Thoracic aorta (tissue), 2 donors: ENCODE measurements around the gene COL12A1. TPM values are rescaled to one million over a fixed set of nuclear protein-coding genes. Genes with fewer than 3 reads are reported as not detected.
A peak's percentile ranks its signal among the peaks of the same experiment; 100 is the strongest.

ENCODE experiments used
- ATAC-seq: fragments of 150-250 bp; one replicate; pipeline ENCODE4 v1.8.0; 2017; ENCODE audit warnings: low read depth; ENCODE audit not compliant: insufficient number of reproducible peaks, low FRiP score
- DNase-seq: peaks from one replicate; pipeline ENCODE4 v3.0.0-alpha.2; 2020; ENCODE audit warnings: low spot score
- H3K27ac ChIP-seq, 2 donors: fragments of 200-600 bp; sonication (generic); 1 replicate in 1 of 2; 2 replicates in 1 of 2; pipeline ENCODE4 v1.5.1; 2016; ENCODE audit warnings: mild to moderate bottlenecking in 2 of 2, moderate library complexity in 2 of 2
- H3K27me3 ChIP-seq: fragments of 200-600 bp; sonication (generic); replicated peaks from 2 replicates; pipeline ENCODE4 v1.6.0; 2016; ENCODE audit warnings: mild to moderate bottlenecking; ENCODE audit not compliant: insufficient read depth
- H3K36me3 ChIP-seq: fragments of 200-600 bp; sonication (generic); one replicate; pipeline ENCODE4 v1.5.1; 2016
- H3K4me1 ChIP-seq, 2 donors: fragments of 200-600 bp; sonication (generic); 1 replicate in 1 of 2; 2 replicates in 1 of 2; pipeline versions ENCODE4 v1.5.1 to v1.6.0; 2016; ENCODE audit warnings: low read depth in 2 of 2, mild to moderate bottlenecking in 1 of 2; ENCODE audit not compliant: control insufficient read depth in 1 of 2
- H3K4me3 ChIP-seq: fragments of 200-600 bp; sonication (generic); 2 replicates; pipeline ENCODE4 v1.5.1; 2016; ENCODE audit warnings: mild to moderate bottlenecking
- H3K9me3 ChIP-seq: fragments of 200-600 bp; sonication (generic); 2 replicates; pipeline ENCODE4 v1.5.1; 2016
- total RNA-seq, 2 donors: library from RNA; depleted of rRNA; stranded (reverse); fragments of >200 nt; gene quantifications; one replicate each; pipeline versions ENCODE4 v1.1.0 to v1.2.3, GENCODE V29; 2016
- TF ChIP-seq, protein P1 (sequence below): fragments of 200-600 bp; sonication (generic); IDR thresholded peaks from one replicate; pipeline ENCODE4 v1.5.1; 2019; ENCODE audit warnings: antibody characterized with exemption

The COL12A1 gene
- total RNA-seq, 2 donors from 2014 or later: 92.3 to 131 TPM

DNA sequence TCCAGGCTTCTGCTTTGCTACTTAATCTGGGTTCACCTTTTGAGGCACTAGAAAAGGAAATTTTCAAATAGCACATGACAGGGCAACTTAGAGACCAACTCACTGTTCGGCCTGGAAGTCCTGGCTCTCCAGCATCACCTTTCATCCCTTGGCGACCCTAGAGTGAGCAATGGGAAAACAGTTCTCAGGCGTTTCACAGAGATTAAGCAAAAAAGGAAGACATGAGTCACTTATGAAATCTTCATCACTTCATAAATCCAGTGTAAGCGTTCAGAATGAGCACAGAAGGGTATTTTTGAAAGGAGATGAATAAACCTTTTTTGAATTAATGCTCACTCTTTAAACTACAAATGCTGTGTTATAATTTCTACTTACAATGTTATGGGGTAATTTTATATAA, 104.0 kb downstream of the COL12A1 start:
- no peaks in the 10 kb centered on the region for H3K27me3 ChIP-seq
- H3K4me3 ChIP-seq: no peak overlapping the region
- DNase-seq (no peak), ATAC-seq (no peak)
- H3K36me3 ChIP-seq: no peaks in the 10 kb centered on the region
- no peak overlapping the region for H3K27ac ChIP-seq
- H3K4me1 ChIP-seq: peaks cover 5 to 17% of the 10 kb centered on the region in 2 donors
- no peaks in the 10 kb centered on the region for H3K9me3 ChIP-seq
- TF ChIP-seq, protein P1, sequence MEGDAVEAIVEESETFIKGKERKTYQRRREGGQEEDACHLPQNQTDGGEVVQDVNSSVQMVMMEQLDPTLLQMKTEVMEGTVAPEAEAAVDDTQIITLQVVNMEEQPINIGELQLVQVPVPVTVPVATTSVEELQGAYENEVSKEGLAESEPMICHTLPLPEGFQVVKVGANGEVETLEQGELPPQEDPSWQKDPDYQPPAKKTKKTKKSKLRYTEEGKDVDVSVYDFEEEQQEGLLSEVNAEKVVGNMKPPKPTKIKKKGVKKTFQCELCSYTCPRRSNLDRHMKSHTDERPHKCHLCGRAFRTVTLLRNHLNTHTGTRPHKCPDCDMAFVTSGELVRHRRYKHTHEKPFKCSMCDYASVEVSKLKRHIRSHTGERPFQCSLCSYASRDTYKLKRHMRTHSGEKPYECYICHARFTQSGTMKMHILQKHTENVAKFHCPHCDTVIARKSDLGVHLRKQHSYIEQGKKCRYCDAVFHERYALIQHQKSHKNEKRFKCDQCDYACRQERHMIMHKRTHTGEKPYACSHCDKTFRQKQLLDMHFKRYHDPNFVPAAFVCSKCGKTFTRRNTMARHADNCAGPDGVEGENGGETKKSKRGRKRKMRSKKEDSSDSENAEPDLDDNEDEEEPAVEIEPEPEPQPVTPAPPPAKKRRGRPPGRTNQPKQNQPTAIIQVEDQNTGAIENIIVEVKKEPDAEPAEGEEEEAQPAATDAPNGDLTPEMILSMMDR: no peak

DNA sequence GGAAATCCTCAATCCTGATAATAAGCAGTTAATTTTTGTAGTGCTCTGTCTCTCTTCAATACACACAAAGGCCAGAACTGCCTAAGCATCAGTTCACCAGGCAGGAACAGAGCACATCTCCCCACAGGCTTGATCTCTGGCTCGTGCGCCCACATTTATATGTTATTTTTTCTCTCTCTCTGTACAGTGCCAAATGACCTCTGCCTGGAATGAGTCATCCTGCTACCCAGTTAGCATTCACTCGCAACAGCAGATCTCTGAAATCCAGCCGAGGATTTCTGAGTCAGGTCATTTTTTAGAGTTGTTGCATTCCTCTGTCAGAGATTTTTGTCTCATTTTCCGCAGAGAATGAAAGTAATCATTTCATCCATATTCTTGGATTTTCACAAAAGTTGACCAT, 107.1 kb downstream of the COL12A1 start:
- peaks cover 5 to 22% of the 10 kb centered on the region in 2 donors for H3K4me1 ChIP-seq

DNA sequence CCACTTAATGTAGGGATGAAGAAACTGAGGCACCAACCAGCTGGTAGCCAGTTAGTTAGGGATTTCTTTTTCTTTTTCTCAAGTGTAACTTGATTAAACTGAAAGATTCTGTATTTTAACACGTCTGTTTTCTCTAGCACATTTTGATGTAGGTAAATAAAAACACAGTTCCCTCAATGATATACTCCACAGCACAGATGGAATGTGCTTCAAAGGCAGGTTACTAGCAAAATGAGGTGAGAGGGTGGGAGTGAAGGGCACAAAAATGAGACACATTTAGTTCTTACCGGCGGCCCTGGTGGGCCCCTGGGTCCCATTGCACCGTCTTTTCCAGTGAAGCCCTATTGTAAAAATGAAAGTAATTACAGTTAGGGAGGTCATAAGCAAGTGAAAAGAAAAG, 108.9 kb downstream of the COL12A1 start:
- Histone ChIP-seq H3K4me1 (peaks cover 5 to 16% of the 10 kb centered on the region in 2 donors), H3K36me3 (no peaks in the 10 kb centered on the region), H3K4me3 (no peak overlapping the region), H3K27me3 (no peaks in the 10 kb centered on the region), H3K9me3 (no peaks in the 10 kb centered on the region), H3K27ac (no peak overlapping the region)
- DNase-seq: no peak
- ATAC-seq: no peak
- TF ChIP-seq, protein P1: no peak

More for the DNA sequence above, 107.1 kb downstream of the COL12A1 start:
- H3K4me3 ChIP-seq: peak overlapping the region; percentile 14
- H3K36me3 ChIP-seq: no peaks in the 10 kb centered on the region
- no peaks in the 10 kb centered on the region for H3K27me3 ChIP-seq
- DNase-seq (peak; percentile 28), ATAC-seq (peak; percentile 93)
- no peaks in the 10 kb centered on the region for H3K9me3 ChIP-seq
- TF ChIP-seq, protein P1: no peak
- H3K27ac ChIP-seq: peak overlapping the region; percentile 20 to 26

DNA sequence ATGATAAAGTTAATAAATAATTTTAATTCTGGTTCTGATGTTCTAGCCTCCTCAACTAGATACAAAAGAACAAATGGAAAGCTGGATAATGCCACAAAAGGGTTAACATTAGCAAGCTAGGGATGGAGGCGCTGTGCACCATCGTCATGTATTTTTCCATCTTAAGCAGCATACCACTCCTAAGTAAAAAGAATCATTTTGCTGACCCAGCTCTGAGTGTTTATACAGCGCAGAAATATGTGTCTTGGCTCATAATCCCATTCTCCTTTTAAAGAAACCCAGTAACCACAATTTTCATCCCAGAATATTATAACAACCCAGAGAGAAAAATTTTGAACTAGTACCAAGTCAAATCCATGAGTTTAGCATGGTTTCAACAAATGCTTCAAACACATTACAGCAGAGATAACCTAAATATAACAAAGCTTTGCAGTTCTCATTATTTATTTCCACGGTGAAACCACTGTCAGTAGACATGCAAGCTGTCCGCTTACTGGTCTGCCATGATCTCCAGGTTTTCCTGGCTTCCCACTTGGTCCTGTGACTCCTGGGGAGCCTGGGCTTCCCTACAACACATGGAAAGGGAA, 111.1 kb downstream of the COL12A1 start:
- Histone ChIP-seq H3K4me3 (peak overlapping the region; percentile 37), H3K36me3 (no peaks in the 10 kb centered on the region), H3K4me1 (peaks cover 5 to 17% of the 10 kb centered on the region in 2 donors), H3K9me3 (no peaks in the 10 kb centered on the region), H3K27me3 (no peaks in the 10 kb centered on the region), H3K27ac (peak overlapping the region in 1 of 2 donors; percentile 38)
- TF ChIP-seq, protein P1: no peak
- DNase-seq: no peak
- ATAC-seq: peak; percentile 72

DNA sequence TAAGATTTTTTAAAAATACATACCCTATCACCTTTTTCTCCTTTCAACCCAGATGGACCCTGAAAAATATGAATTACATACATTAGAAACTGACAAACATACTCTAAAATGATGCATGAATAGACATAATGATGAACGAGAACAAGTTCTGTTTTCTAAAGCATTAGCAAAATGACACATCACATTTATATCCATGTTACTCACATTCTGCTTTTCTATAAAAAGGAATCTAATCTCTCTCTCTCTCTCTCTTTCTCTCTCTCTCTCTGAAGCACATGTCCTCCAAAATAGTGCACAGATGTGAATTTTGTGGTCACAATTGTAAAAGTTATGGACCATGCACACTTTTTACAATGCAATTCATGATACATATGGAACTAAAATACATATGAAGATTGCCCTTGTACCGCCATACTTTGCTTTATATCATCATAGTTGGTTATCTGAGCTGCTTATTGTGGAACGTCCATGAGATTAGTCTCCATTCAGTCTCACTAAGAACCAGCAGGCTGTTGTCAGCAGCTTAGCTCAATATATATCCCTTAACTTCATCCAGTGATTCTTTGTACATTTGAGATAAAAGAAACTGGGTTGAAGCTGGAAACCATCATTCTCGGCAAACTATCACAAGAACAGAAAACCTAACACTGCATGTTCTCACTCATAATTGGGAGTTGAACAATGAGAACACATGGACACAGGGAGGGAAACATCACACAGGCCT, 114.2 kb downstream of the COL12A1 start:
- TF ChIP-seq, protein P1: no peak
- Histone ChIP-seq H3K27me3 (no peaks in the 10 kb centered on the region), H3K4me3 (no peak overlapping the region), H3K27ac (no peak overlapping the region), H3K4me1 (peaks cover 0 to 17% of the 10 kb centered on the region in 2 donors), H3K36me3 (peaks cover 10% of the 10 kb centered on the region), H3K9me3 (no peaks in the 10 kb centered on the region)
- no peak for ATAC-seq
- no peak for DNase-seq
